Activated naive CD8-positive, alpha-beta T cell (primary cell): ENCODE data around the gene SLC44A4.

Experiments used
- H3K27ac Mint-ChIP-seq: one replicate; pipeline ENCODE4 v1.8.0; 2021; ENCODE audit warnings: mixed read lengths
- H3K27me3 Mint-ChIP-seq: one replicate; pipeline ENCODE4 v1.8.0; 2021; ENCODE audit warnings: mixed read lengths
- H3K36me3 Mint-ChIP-seq: one replicate; pipeline ENCODE4 v1.8.0; 2021; ENCODE audit warnings: mixed read lengths
- H3K4me1 Mint-ChIP-seq: one replicate; pipeline ENCODE4 v1.8.0; 2021; ENCODE audit warnings: low read depth, mixed read lengths
- H3K4me3 Mint-ChIP-seq: one replicate; pipeline ENCODE4 v1.8.0; 2021; ENCODE audit warnings: mild to moderate bottlenecking, mixed read lengths
- H3K9me3 Mint-ChIP-seq: one replicate; pipeline ENCODE4 v1.8.0; 2021; ENCODE audit warnings: low read depth, mixed read lengths

The SLC44A4 gene

GRCh38 chr6:31896493-31896855 lies 17.7 kb upstream of the SLC44A4 start:
- Mint-ChIP-seq H3K27ac (peak overlapping the region; percentile 86), H3K9me3 (no peaks in the 10 kb centered on the region), H3K27me3 (no peaks in the 10 kb centered on the region), H3K36me3 (no peaks in the 10 kb centered on the region), H3K4me3 (peak overlapping the region; percentile 86), H3K4me1 (peaks cover 31% of the 10 kb centered on the region)

DNA sequence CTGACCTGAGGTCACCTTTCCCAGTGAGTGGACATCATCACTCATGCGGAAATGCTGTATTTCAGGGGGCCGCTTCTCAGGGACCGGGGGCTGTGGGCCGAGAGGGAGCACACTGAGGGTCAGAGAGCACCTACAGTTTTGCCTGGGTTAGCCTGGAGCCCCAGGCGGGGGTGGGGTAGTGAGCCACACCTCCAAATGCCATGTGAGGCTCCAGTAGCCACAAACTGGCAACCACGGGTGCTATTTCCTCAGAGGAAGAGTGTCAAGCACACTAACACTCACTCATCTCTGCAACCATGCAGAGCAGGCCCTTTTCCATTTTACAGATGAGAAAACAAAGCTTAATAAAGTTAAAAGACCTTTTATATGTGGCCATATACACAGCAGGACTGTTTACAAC lies 14.0 kb upstream of the SLC44A4 start:
- no peaks in the 10 kb centered on the region for H3K27me3 Mint-ChIP-seq
- H3K4me3 Mint-ChIP-seq: no peak overlapping the region
- peaks cover 3% of the 10 kb centered on the region for H3K36me3 Mint-ChIP-seq
- H3K4me1 Mint-ChIP-seq: peaks cover 12% of the 10 kb centered on the region
- H3K27ac Mint-ChIP-seq: no peak overlapping the region
- H3K9me3 Mint-ChIP-seq: no peaks in the 10 kb centered on the region

DNA sequence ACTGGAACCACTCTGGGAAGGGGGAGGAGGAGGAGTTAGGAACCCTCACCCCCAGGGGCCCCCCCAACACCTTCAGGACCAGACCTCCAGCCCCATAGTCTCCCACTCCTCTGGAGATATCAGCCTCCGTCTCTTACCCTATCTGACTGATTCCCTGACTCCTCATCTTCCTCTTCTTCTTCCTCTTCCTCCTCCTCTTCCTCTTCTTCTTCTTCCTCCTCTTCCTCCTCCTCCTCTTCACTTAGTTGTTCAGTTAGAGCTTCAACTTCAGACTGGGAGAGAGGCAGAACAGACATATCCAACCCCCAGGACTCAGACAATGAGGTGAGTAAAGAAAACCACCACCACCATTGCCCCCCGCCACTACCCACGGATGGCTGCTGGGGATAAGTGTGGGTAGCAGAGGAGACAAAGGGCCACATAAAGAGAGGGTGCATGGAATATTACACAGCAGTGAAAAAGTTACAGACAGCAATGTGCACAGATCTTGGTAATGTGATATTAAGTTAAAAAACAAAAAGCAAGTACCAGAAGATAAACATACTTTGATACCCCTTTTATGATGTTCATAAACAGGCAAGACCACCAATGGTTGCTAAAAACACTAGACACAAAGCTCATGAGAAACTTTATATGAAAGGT lies 10.7 kb upstream of the SLC44A4 start:
- Mint-ChIP-seq H3K27me3 (no peaks in the 10 kb centered on the region), H3K9me3 (no peaks in the 10 kb centered on the region), H3K27ac (no peak overlapping the region), H3K4me3 (no peak overlapping the region), H3K36me3 (peaks cover 6% of the 10 kb centered on the region), H3K4me1 (peaks cover 2% of the 10 kb centered on the region)

DNA sequence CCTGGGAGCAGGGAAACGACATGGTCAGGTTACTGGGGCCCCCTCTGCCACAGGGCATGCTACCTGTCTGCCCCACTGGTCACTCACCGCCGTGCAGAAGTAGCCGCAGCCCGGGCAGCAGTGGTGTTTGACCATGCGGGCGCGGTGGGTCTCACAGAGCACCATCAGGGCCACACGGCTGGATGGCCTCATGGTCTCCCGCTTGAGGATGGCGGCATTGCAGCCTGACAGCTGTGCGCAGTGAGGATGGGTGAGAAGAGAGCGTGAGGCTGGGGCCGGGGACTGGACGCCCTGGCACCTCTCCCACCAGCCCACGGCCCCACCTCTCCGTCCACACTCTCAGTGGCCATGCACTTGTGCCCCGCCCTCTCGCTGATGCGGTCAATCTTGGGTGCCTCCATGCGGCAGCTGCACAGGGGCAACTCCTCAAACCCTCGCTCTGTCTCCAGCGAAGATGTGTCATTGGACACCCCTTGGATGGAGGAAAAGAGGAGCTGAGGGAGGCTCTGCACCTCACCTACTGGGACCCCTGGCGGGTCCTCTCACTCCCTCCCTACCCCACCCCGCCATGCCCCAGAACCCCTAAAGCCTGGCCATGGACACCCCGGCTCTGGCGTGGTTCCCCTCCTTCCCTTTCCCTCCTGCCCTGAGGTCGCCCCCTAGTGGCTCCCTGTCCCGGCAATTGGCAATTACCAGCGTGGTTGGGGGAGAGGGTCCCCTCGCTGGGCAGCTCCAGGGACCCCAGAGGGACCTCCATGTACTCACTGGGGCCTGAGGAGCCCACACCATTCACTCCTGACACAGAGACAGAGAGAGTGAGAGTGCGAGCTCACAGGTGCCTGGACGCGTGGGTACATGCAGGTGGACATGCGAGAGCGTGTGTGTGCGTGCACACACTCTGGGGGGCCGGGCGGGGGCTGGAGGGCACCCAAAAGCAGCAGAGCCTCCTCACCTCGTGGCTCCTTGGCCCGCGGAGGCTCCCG lies 9.8 kb upstream of the SLC44A4 start:
- Mint-ChIP-seq H3K27ac (no peak overlapping the region), H3K36me3 (peaks cover 6% of the 10 kb centered on the region), H3K9me3 (no peaks in the 10 kb centered on the region), H3K4me3 (no peak overlapping the region), H3K4me1 (peaks cover 1% of the 10 kb centered on the region), H3K27me3 (no peaks in the 10 kb centered on the region)

- no peak overlapping the region for H3K27ac Mint-ChIP-seq
- no peaks in the 10 kb centered on the region for H3K9me3 Mint-ChIP-seq
- H3K27me3 Mint-ChIP-seq: no peaks in the 10 kb centered on the region
- H3K4me3 Mint-ChIP-seq: no peak overlapping the region
- H3K4me1 Mint-ChIP-seq: no peaks in the 10 kb centered on the region
- peaks cover 6% of the 10 kb centered on the region for H3K36me3 Mint-ChIP-seq
Measured at GRCh38 chr6:31887173-31888007, 8.6 kb upstream of the SLC44A4 start.

- no peaks in the 10 kb centered on the region for H3K27me3 Mint-ChIP-seq
- peaks cover 6% of the 10 kb centered on the region for H3K36me3 Mint-ChIP-seq
- no peak overlapping the region for H3K27ac Mint-ChIP-seq
- H3K4me1 Mint-ChIP-seq: no peaks in the 10 kb centered on the region
- H3K9me3 Mint-ChIP-seq: no peaks in the 10 kb centered on the region
- H3K4me3 Mint-ChIP-seq: no peak overlapping the region
Measured at GRCh38 chr6:31886541-31886991, 7.8 kb upstream of the SLC44A4 start.

- no peak overlapping the region for H3K4me3 Mint-ChIP-seq
- H3K4me1 Mint-ChIP-seq: no peaks in the 10 kb centered on the region
- no peaks in the 10 kb centered on the region for H3K27me3 Mint-ChIP-seq
- no peaks in the 10 kb centered on the region for H3K9me3 Mint-ChIP-seq
- H3K27ac Mint-ChIP-seq: no peak overlapping the region
- H3K36me3 Mint-ChIP-seq: peaks cover 10% of the 10 kb centered on the region
Measured at GRCh38 chr6:31884528-31885035, 5.8 kb upstream of the SLC44A4 start.

DNA sequence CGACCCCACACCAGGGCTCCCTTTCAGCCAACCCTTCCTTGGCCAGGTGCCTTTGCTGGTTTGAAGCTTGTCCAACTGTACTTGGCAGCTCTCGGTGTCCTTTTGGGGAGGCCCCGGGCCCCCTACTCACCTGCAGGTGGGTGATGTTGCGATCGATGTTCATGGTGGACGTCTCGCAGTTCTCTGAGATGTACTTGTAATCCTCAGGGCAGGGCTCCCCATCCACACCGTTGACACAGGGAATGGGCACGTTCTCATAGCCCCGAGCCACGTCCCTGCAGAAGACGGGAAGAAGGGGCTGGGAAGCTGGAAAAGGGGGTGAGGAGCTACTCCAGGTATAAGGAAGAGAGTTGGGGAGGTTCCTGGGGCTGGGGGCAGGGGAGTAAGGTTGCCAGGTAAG lies 4.9 kb upstream of the SLC44A4 start:
- H3K4me3 Mint-ChIP-seq: no peak overlapping the region
- H3K36me3 Mint-ChIP-seq: peaks cover 10% of the 10 kb centered on the region
- no peaks in the 10 kb centered on the region for H3K27me3 Mint-ChIP-seq
- H3K9me3 Mint-ChIP-seq: no peaks in the 10 kb centered on the region
- no peaks in the 10 kb centered on the region for H3K4me1 Mint-ChIP-seq
- no peak overlapping the region for H3K27ac Mint-ChIP-seq

- peaks cover 10% of the 10 kb centered on the region for H3K36me3 Mint-ChIP-seq
- no peak overlapping the region for H3K27ac Mint-ChIP-seq
Measured at GRCh38 chr6:31882344-31882743, 3.5 kb upstream of the SLC44A4 start.

GRCh38 chr6:31881136-31881859 lies 2.5 kb upstream of the SLC44A4 start:
- H3K9me3 Mint-ChIP-seq: no peaks in the 10 kb centered on the region
- H3K4me1 Mint-ChIP-seq: no peaks in the 10 kb centered on the region
- H3K27ac Mint-ChIP-seq: no peak overlapping the region
- H3K4me3 Mint-ChIP-seq: no peak overlapping the region
- no peaks in the 10 kb centered on the region for H3K27me3 Mint-ChIP-seq
- peaks cover 10% of the 10 kb centered on the region for H3K36me3 Mint-ChIP-seq

More at GRCh38 chr6:31882344-31882743, 3.5 kb upstream of the SLC44A4 start:
- no peaks in the 10 kb centered on the region for H3K4me1 Mint-ChIP-seq
- no peaks in the 10 kb centered on the region for H3K27me3 Mint-ChIP-seq
- no peaks in the 10 kb centered on the region for H3K9me3 Mint-ChIP-seq
- H3K4me3 Mint-ChIP-seq: no peak overlapping the region

DNA sequence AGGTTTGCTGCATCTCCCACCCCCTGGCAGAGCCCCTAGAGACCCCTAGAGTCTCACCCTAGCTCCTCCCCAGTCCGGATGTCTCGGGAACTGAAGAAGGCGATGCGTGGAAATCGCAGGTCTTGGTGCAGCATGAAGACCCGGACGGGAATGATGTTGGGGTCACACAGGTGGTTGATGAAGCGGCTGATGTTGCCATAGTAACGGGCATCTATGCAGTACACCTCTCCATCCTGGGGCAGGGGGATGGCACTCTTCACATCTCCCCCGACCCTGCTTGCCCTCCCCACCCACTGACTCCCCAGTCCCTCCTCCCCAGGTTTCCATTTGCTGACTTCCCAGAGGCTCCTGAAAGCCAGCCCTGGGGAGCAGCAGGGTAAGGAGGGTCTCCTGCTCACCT lies 1.8 kb upstream of the SLC44A4 start:
- no peaks in the 10 kb centered on the region for H3K4me1 Mint-ChIP-seq
- no peak overlapping the region for H3K27ac Mint-ChIP-seq
- H3K27me3 Mint-ChIP-seq: no peaks in the 10 kb centered on the region
- no peak overlapping the region for H3K4me3 Mint-ChIP-seq
- H3K9me3 Mint-ChIP-seq: no peaks in the 10 kb centered on the region
- peaks cover 7% of the 10 kb centered on the region for H3K36me3 Mint-ChIP-seq

DNA sequence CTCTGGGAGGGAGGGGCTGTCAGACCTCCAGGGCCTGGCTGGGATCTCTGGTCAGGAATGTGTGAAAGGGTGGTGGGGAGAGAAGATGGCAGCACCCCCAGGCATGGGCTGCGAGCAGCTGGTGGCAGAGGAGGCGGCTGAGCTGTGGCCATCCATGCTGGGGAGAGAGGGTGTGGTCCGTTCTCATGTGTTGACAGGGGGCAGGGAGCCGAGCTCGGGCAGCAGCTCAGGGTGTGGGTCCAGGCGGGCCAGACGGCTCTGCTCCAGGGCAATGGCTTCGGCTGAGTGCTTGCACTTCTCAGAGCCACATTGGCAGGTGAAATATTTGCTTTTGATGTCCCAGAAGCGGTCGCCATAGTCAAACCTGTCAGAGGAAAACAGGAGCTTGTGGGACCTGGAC lies 1.1 kb upstream of the SLC44A4 start:
- H3K9me3 Mint-ChIP-seq: no peaks in the 10 kb centered on the region
- H3K27me3 Mint-ChIP-seq: no peaks in the 10 kb centered on the region
- H3K36me3 Mint-ChIP-seq: peaks cover 7% of the 10 kb centered on the region
- H3K4me1 Mint-ChIP-seq: no peaks in the 10 kb centered on the region
- no peak overlapping the region for H3K27ac Mint-ChIP-seq
- H3K4me3 Mint-ChIP-seq: no peak overlapping the region

DNA sequence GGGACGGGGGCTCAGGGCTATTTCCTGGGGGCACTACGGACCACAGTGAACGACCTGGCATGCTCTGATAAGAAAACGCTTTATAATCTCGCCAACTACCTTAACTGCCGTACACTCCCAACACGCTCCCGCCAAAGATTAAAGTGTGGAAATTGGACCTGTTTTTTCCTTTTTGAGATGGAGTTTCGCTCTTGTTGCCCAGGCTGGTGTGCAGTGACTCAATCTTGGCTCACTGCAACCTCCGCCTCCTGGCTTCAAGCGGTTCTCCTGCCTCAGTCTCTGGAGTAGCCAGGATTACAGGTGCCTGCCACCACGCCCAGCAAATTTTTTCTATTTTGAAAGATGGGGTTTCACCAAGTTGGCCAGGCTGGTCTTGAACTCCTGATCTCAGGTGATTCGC lies 346 bp upstream of the SLC44A4 start:
- Mint-ChIP-seq H3K27ac (no peak overlapping the region), H3K36me3 (peaks cover 7% of the 10 kb centered on the region), H3K4me3 (no peak overlapping the region), H3K9me3 (no peaks in the 10 kb centered on the region), H3K4me1 (no peaks in the 10 kb centered on the region), H3K27me3 (no peaks in the 10 kb centered on the region)

DNA sequence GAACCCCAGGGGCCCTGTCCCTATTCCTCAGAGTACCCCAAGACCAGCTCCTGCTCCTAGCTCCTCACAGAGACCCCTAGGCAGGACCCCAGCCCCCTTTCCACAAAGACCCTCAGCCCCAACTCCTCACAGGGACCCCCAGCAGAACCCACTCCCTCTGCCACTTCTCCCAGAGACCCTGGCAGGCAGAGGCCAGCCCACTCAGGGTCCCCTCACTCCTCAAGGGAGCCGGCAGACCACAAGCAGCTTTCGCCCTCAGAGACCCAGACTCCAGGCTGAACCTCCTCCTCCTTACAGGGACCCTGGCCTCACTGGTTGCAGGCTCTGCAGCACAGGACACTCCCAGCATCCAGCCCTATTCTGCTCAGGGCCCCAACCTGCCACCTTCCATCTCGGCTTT lies 575 bp downstream of the SLC44A4 start:
- H3K27ac Mint-ChIP-seq: no peak overlapping the region
- no peak overlapping the region for H3K4me3 Mint-ChIP-seq
- H3K36me3 Mint-ChIP-seq: peaks cover 7% of the 10 kb centered on the region
- H3K4me1 Mint-ChIP-seq: no peaks in the 10 kb centered on the region
- H3K9me3 Mint-ChIP-seq: no peaks in the 10 kb centered on the region
- H3K27me3 Mint-ChIP-seq: no peaks in the 10 kb centered on the region
